Renal cortical epithelial cell (primary cell): Measurements from ENCODE around the gene LYSET. TPM values are rescaled to one million over a fixed set of nuclear protein-coding genes. Genes with fewer than 3 reads are reported as not detected.
"Not testable (repeated sequence)": the region's sequence is repeated elsewhere in the genome, so short reads cannot be mapped to it uniquely, and the experiment has no call there.

ENCODE experiments used
- DNase-seq: peaks from one replicate; pipeline ENCODE4 v3.0.0-alpha.2; 2011; ENCODE audit warnings: low read depth
- total RNA-seq: library from RNA; depleted of rRNA; stranded (reverse); fragments of >200 nt; gene quantifications from 2 replicates; pipeline ENCODE4 v1.2.3, GENCODE V29; 2014

LYSET gene
- total RNA-seq, 1 donor from 2014 or later, result 15.9 TPM

GRCh38 chr14:93223565-93223964 is 38.4 kb downstream of the LYSET start:
- DNase-seq, result no peak

DNA sequence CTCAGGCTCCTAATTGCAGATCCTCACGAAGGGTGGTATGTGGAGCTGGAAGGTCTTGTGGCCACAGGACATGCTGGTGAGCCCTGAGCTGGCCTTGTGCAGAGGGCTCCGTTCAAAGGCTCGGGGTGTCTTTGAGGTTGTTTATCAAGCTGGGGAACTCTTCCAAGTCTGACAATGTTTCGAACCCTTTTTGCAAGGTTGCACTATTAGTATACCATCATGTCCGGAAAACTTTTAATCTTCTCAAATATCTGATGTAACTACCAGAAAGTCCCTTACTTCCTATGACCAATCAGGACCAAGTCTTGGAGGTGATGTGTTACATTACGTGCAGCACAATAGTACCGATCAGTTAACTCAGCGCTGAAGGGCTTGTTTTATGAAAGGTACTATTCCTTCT is 43.4 kb downstream of the LYSET start:
- DNase-seq, result no peak

GRCh38 chr14:93230539-93230938 is 45.4 kb downstream of the LYSET start:
- no peak for DNase-seq

DNA sequence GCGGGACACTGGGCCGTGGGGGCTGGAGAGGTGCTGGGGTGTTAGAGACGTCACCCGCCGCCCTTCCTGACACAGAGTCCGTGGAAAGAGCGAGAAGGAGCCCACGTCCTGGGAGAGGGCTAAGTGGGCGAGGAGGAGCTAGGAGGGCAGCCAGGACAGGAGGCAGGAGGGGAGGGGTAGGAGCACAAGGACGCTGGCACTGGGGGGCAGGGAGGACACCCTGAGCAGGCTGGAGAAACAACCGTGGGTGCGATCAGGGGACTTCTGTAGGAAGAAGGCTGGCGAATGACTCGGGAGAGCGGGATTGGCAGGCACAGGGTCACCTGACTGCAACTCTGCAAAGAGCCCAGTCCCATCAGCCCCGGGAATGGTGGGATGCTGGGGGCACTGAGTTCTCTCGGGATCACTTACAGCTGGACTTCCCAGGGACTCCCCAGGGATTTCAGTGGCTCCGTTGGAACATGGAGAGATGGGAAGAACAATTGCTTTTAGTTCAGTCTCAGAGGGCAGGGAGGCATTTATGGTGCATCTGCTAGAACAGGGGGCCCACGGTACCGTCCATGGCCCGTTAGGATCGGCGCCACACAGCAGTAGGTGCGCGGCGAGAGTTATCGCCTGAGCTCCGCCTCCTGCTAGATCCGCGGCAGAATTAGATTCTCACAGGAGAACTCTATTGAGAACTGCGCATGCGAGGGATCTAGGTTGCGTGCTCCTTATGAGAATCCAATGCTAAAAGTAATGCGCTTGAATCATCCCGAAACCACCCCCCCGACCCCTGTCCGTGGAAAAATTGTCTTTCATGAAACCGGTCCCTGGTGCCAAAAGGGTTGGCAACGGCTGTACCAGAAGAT is 46.2 kb downstream of the LYSET start:
- peak; percentile 52 for DNase-seq

- DNase-seq, result no peak
Observed at GRCh38 chr14:93232159-93232558, 47.0 kb downstream of the LYSET start.

- not testable (repeated sequence) for DNase-seq
Observed at GRCh38 chr14:93233078-93233477, 48.0 kb downstream of the LYSET start.

DNA sequence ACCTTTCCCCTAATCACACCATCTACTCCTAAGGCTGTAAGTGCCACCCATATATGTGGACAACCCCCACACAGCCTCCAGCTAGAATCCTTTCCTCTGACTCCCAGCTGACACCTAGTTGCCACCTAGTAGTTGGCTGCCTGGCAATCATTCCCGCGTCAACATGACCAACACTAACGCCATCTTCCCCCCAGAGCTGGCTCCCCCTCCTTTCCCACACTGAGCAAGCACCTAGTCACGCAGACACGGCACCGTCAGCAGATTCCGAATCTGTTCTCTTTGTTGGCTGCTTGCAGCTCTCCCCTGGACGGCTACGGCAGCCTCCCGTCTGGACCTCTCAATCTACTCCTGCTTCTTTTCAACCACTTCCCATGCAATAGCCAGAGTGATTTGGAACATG is 49.7 kb downstream of the LYSET start:
- DNase-seq, result peak; percentile 91

Other genes starting within 250 kb of the LYSET start
- gene ITPK1, start 69.4 kb upstream of the LYSET start, total RNA-seq, result 24.7 and 52.5 TPM in 2 replicates
- 51.2 and 69.6 TPM in 2 replicates for gene MOAP1, start 420 bp upstream of the LYSET start, total RNA-seq
- 22.9 and 28.4 TPM in 2 replicates for gene GON7, start 21.7 kb downstream of the LYSET start, total RNA-seq
- 14.8 and 26.5 TPM in 2 replicates for gene UBR7, start 21.9 kb downstream of the LYSET start, total RNA-seq
- gene BTBD7, start 147.7 kb downstream of the LYSET start, total RNA-seq, result 49.0 and 81.6 TPM in 2 replicates
- 0.60 TPM in 1 of 2 replicates, not detected in the other for gene COX8C, start 161.9 kb downstream of the LYSET start, total RNA-seq
- under 0.01 and 0.50 TPM in 2 replicates for gene UNC79, start 245.6 kb downstream of the LYSET start, total RNA-seq